ACHN (cell line): ENCODE data around the gene CBLB.
"Not testable (repeated sequence)": the region's sequence is repeated elsewhere in the genome, so short reads cannot be mapped to it uniquely, and the experiment has no call there.

Experiments used
- DNase-seq: peaks from one replicate; pipeline ENCODE4 v3.0.0-alpha.2; 2015
- in situ Hi-C: cut with HindIII; loops from 2 replicates; pipeline ENCODE4 v1.10.0; 2017; ENCODE audit warnings: low sequenced_read_pairs, low pct_ligation_motif_present, low pct_unique_long_range_greater_than_20kb

The CBLB gene

GRCh38 chr3:105774444-105775180 is 94.2 kb downstream of the CBLB start:
- in situ Hi-C loops, result no loop called here
- no peak for DNase-seq

GRCh38 chr3:105773291-105773690 is 95.5 kb downstream of the CBLB start:
- no peak for DNase-seq
- in situ Hi-C loops, result no loop called here

GRCh38 chr3:105772635-105773034 is 96.2 kb downstream of the CBLB start:
- DNase-seq, result no peak
- in situ Hi-C loops, result no loop called here

- DNase-seq, result no peak
- in situ Hi-C loops, result no loop called here
Observed at GRCh38 chr3:105771392-105771791, 97.4 kb downstream of the CBLB start.

GRCh38 chr3:105770410-105770809 is 98.4 kb downstream of the CBLB start:
- in situ Hi-C loops, result no loop called here
- no peak for DNase-seq

GRCh38 chr3:105767776-105768175 is 101.0 kb downstream of the CBLB start:
- in situ Hi-C loops, result no loop called here
- no peak for DNase-seq

GRCh38 chr3:105767216-105767615 is 101.6 kb downstream of the CBLB start:
- in situ Hi-C loops, result no loop called here
- DNase-seq, result no peak

- DNase-seq, result no peak
- in situ Hi-C loops, result no loop called here
Observed at GRCh38 chr3:105765308-105765639, 103.5 kb downstream of the CBLB start.

GRCh38 chr3:105764378-105765307 is 104.2 kb downstream of the CBLB start:
- in situ Hi-C loops, result no loop called here
- no peak for DNase-seq

GRCh38 chr3:105763659-105764036 is 105.2 kb downstream of the CBLB start:
- in situ Hi-C loops, result no loop called here
- no peak for DNase-seq

- in situ Hi-C loops, result no loop called here
Observed at GRCh38 chr3:105762749-105763658, 105.8 kb downstream of the CBLB start.

GRCh38 chr3:105762214-105762613 is 106.6 kb downstream of the CBLB start:
- in situ Hi-C loops, result not testable (repeated sequence)

More at GRCh38 chr3:105762749-105763658, 105.8 kb downstream of the CBLB start:
- no peak for DNase-seq

GRCh38 chr3:105759442-105760078 is 109.3 kb downstream of the CBLB start:
- in situ Hi-C loops, result no loop called here
- DNase-seq, result no peak

More at GRCh38 chr3:105762214-105762613, 106.6 kb downstream of the CBLB start:
- DNase-seq, result not testable (repeated sequence)

GRCh38 chr3:105758451-105758850 is 110.4 kb downstream of the CBLB start:
- DNase-seq, result no peak
- in situ Hi-C loops, result no loop called here

- DNase-seq, result no peak
- in situ Hi-C loops, result no loop called here
Observed at GRCh38 chr3:105755121-105755886, 113.5 kb downstream of the CBLB start.

GRCh38 chr3:105752791-105753415 is 115.9 kb downstream of the CBLB start:
- in situ Hi-C loops, result no loop called here
- no peak for DNase-seq

GRCh38 chr3:105747696-105748095 is 121.1 kb downstream of the CBLB start:
- DNase-seq, result no peak
- in situ Hi-C loops, result no loop called here
